ENCODE measurements around the gene CPNE4.

CPNE4 gene

DNA sequence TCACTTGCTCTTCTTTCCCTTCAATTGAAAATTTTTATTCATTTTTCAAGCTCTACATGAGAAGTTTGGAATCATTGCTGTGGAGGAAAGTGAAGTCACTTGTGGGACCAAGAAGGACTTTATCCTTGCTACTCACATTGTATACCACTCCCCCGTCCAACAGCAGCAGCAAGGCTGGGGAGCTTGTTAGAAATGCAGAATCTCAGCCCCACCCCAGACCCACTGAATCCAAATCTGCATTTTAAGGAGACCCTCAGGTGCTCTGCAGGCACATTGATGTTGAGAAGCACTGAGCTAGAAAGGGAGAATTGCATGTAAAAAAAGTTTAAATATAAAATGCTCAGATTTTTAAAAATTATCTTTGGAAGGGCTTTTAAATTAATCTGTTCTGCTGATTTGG lies 329.7 kb downstream of the CPNE4 start:
- no peak overlapping the region for H3K4me2 ChIP-seq (ENCODE audit: low read length)
- TF ChIP-seq EZH2 (IDR thresholded peaks at IDR 0.05; ENCODE audit: borderline replicate concordance, low read length): no peak
- TF ChIP-seq, protein P1, sequence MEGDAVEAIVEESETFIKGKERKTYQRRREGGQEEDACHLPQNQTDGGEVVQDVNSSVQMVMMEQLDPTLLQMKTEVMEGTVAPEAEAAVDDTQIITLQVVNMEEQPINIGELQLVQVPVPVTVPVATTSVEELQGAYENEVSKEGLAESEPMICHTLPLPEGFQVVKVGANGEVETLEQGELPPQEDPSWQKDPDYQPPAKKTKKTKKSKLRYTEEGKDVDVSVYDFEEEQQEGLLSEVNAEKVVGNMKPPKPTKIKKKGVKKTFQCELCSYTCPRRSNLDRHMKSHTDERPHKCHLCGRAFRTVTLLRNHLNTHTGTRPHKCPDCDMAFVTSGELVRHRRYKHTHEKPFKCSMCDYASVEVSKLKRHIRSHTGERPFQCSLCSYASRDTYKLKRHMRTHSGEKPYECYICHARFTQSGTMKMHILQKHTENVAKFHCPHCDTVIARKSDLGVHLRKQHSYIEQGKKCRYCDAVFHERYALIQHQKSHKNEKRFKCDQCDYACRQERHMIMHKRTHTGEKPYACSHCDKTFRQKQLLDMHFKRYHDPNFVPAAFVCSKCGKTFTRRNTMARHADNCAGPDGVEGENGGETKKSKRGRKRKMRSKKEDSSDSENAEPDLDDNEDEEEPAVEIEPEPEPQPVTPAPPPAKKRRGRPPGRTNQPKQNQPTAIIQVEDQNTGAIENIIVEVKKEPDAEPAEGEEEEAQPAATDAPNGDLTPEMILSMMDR (IDR thresholded peaks at IDR 0.05; ENCODE audit: low read length): no peak
- no peaks in the 10 kb centered on the region for H3K27me3 ChIP-seq (ENCODE audit: insufficient read depth, low read length)
- H3K9me2 ChIP-seq (ENCODE audit: low read depth, low read length): no peaks in the 10 kb centered on the region
- H3K9ac ChIP-seq (ENCODE audit: low read length): no peak overlapping the region
- H2AFZ ChIP-seq (ENCODE audit: low read length): no peak overlapping the region
- no peaks in the 10 kb centered on the region for H3K79me2 ChIP-seq (ENCODE audit: insufficient read depth, low read length)
- no peaks in the 10 kb centered on the region for H3K36me3 ChIP-seq (ENCODE audit: insufficient read depth, low read length)
- H3K9me3 ChIP-seq (ENCODE audit: low read length): no peaks in the 10 kb centered on the region
- H3K27ac ChIP-seq (ENCODE audit: low read depth, low read length, poor library complexity, severe bottlenecking): no peak overlapping the region
- H4K20me1 ChIP-seq (ENCODE audit: insufficient read depth, low read length): no peaks in the 10 kb centered on the region
- no peaks in the 10 kb centered on the region for H3F3A ChIP-seq (ENCODE audit: insufficient read depth, low read length)
- H3K4me1 ChIP-seq (ENCODE audit: insufficient read depth, low read length, severe bottlenecking): no peaks in the 10 kb centered on the region
- no peak overlapping the region for H3K4me3 ChIP-seq (ENCODE audit: low read depth, low read length, poor library complexity, severe bottlenecking)

DNA sequence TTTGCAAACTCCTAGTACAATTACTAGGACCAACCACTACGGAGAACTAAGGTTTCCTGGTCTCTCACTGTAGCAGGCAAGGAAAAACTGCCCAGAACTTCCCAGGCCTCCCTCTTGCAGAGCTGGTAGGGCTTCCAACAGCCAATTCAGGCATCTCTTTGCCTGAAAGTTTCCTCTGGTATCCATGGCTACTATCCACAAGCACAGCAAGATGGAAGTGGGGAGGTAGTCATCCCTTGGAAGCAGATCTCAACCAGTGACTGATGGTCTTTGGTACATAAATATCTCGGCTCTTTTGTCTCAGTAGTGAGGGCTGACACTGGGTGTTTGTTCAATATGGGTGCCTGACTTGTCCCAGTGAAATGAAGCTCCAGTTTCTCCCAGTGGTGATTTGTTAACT lies 330.7 kb downstream of the CPNE4 start:
- Histone ChIP-seq H3K9ac (ENCODE audit: low read length) (no peak overlapping the region), H3F3A (ENCODE audit: insufficient read depth, low read length) (no peaks in the 10 kb centered on the region), H3K4me1 (ENCODE audit: insufficient read depth, low read length, severe bottlenecking) (no peaks in the 10 kb centered on the region), H3K4me3 (ENCODE audit: low read depth, low read length, poor library complexity, severe bottlenecking) (no peak overlapping the region), H3K36me3 (ENCODE audit: insufficient read depth, low read length) (no peaks in the 10 kb centered on the region), H3K79me2 (ENCODE audit: insufficient read depth, low read length) (no peaks in the 10 kb centered on the region), H3K9me3 (ENCODE audit: low read length) (no peaks in the 10 kb centered on the region), H2AFZ (ENCODE audit: low read length) (no peak overlapping the region), H3K27me3 (ENCODE audit: insufficient read depth, low read length) (no peaks in the 10 kb centered on the region), H4K20me1 (ENCODE audit: insufficient read depth, low read length) (no peaks in the 10 kb centered on the region), H3K27ac (ENCODE audit: low read depth, low read length, poor library complexity, severe bottlenecking) (no peak overlapping the region), H3K4me2 (ENCODE audit: low read length) (no peak overlapping the region), H3K9me2 (ENCODE audit: low read depth, low read length) (no peaks in the 10 kb centered on the region)
- TF ChIP-seq, protein P1 (IDR thresholded peaks at IDR 0.05; ENCODE audit: low read length): no peak
- TF ChIP-seq EZH2 (IDR thresholded peaks at IDR 0.05; ENCODE audit: borderline replicate concordance, low read length): no peak

DNA sequence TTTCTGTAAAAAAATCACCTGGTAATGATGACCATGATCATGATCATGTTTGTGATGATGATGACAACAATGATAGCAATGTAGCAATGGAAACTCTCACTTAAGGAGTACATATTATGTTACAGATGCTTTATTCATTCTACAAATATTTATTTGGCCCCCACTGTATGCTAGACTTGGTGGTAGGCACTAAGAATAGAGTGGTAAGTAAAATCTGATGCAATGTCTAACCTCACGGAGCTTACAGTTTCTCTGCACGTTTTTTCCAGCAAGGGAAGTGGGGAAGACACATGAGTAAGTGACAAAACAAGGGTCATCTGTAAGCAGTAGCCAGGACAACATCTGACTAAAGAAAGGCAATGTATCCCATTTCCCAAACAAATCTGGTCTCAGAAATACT lies 332.7 kb downstream of the CPNE4 start:
- Histone ChIP-seq H3K9me3 (ENCODE audit: low read length) (no peaks in the 10 kb centered on the region), H2AFZ (ENCODE audit: low read length) (no peak overlapping the region), H3K4me2 (ENCODE audit: low read length) (no peak overlapping the region), H4K20me1 (ENCODE audit: insufficient read depth, low read length) (no peaks in the 10 kb centered on the region), H3K9me2 (ENCODE audit: low read depth, low read length) (no peaks in the 10 kb centered on the region), H3K27me3 (ENCODE audit: insufficient read depth, low read length) (no peaks in the 10 kb centered on the region), H3K4me1 (ENCODE audit: insufficient read depth, low read length, severe bottlenecking) (no peaks in the 10 kb centered on the region), H3K27ac (ENCODE audit: low read depth, low read length, poor library complexity, severe bottlenecking) (no peak overlapping the region), H3K9ac (ENCODE audit: low read length) (no peak overlapping the region), H3K79me2 (ENCODE audit: insufficient read depth, low read length) (no peaks in the 10 kb centered on the region), H3K4me3 (ENCODE audit: low read depth, low read length, poor library complexity, severe bottlenecking) (no peak overlapping the region), H3K36me3 (ENCODE audit: insufficient read depth, low read length) (no peaks in the 10 kb centered on the region), H3F3A (ENCODE audit: insufficient read depth, low read length) (no peaks in the 10 kb centered on the region)
- no peak for TF ChIP-seq EZH2 (IDR thresholded peaks at IDR 0.05; ENCODE audit: borderline replicate concordance, low read length)
- TF ChIP-seq, protein P1 (IDR thresholded peaks at IDR 0.05; ENCODE audit: low read length): no peak

Measured in OCI-LY1 (cell line).